ENCODE measurements around the gene UBE2J2. TPM values are rescaled to one million over a fixed set of nuclear protein-coding genes. Genes with fewer than 3 reads are reported as not detected.

UBE2J2 gene
- total RNA-seq, 4 donors from 2014 or later: 31.3 to 42.3 (median 38.3) TPM

DNA sequence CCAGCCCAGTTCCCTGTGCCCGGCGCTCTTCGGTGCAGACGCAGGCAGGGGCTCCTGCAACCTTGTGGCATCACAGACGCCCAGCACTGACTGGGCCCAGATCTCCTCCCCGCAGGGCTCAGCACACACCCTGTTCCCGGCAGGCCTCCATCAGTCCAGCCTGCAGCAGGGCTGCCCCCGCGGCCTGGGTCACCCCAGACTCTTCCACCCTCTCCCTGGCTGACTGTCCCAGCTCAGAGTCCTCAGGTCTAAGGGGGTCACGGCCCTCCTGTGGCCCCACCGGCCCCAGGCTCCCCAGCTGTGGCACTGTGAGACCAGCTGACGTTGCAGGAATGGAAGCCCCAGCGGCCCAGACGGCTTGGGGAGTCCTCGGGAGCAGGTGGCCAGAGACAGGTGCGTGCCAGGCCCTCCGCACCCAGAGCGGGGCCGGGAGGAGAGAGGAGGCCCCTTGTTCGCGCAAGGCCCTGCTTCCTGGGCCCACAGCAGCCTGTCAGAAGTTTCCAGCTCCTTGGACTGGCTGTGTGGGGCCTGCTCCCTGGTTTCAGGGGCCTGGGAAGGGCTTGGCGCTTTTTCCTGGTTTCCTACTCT is 37.4 kb downstream of the UBE2J2 start:
- intact Hi-C loops (cut with DNase I; ENCODE audit: low total_unique reads) (no loop called here), in situ Hi-C loops (cut with MboI; ENCODE audit: low sequenced_read_pairs in 4 of 4) (no loop called here)
- Histone ChIP-seq H3K4me3 (no peak overlapping the region), H3K27ac (no peak overlapping the region), H3K9me3 (no peaks in the 10 kb centered on the region), H3K4me1 (peaks cover 0 to 7% of the 10 kb centered on the region in 2 donors), H3K36me3 (no peaks in the 10 kb centered on the region), H3K27me3 (peaks cover 27 to 33% (median 32%) of the 10 kb centered on the region in 3 donors)
- no peak for ATAC-seq
- DNase-seq: no peak
- TF ChIP-seq, protein P1, sequence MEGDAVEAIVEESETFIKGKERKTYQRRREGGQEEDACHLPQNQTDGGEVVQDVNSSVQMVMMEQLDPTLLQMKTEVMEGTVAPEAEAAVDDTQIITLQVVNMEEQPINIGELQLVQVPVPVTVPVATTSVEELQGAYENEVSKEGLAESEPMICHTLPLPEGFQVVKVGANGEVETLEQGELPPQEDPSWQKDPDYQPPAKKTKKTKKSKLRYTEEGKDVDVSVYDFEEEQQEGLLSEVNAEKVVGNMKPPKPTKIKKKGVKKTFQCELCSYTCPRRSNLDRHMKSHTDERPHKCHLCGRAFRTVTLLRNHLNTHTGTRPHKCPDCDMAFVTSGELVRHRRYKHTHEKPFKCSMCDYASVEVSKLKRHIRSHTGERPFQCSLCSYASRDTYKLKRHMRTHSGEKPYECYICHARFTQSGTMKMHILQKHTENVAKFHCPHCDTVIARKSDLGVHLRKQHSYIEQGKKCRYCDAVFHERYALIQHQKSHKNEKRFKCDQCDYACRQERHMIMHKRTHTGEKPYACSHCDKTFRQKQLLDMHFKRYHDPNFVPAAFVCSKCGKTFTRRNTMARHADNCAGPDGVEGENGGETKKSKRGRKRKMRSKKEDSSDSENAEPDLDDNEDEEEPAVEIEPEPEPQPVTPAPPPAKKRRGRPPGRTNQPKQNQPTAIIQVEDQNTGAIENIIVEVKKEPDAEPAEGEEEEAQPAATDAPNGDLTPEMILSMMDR (IDR thresholded peaks at IDR 0.05 in 4 of 5, conservative IDR thresholded peaks at IDR 0.05 in 1 of 5): no peak
- no peak for TF ChIP-seq POLR2A (IDR thresholded peaks at IDR 0.05)

DNA sequence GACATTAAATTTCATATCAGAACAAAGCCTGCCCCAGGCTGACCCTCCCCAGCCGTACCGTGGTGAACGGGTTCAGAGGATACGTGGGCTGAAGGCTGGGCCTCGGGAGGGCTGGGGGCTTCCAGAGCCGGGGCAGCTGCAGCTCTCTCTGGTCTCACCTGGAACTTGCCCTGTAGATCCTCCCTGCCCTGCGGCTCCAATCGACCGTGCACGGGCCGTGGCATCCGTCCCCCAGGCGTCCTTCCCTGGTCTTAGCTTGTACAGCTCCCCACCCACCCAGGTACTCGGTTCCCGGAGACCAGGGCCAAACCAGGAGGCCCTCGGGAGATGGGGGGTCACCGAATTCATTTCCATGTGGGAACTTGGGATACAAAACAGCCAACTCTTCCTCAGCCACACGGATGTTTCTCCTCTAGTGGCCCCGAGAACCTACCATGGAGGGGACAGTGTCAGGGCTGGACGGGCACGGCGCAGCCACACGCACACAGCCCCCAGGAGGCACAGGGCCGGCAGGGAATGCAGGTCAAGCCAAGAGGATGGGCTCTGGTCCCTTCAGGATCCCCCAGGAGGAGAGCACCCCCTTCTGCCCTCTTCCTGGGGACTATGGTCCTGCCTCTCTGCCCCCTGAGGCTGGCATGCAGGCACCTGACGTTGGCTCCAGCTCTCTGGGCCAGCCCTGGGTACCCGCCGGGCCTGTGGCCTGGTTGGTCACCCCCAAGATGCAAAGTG is 38.5 kb downstream of the UBE2J2 start:
- Histone ChIP-seq H3K4me3 (no peak overlapping the region), H3K9me3 (no peaks in the 10 kb centered on the region), H3K4me1 (peaks cover 9 to 15% of the 10 kb centered on the region in 2 donors), H3K36me3 (no peaks in the 10 kb centered on the region), H3K27ac (no peak overlapping the region), H3K27me3 (peaks cover 27 to 31% (median 30%) of the 10 kb centered on the region in 3 donors)
- intact Hi-C loops (cut with DNase I; ENCODE audit: low total_unique reads): no loop called here
- no peak for TF ChIP-seq POLR2A (IDR thresholded peaks at IDR 0.05)
- TF ChIP-seq, protein P1 (IDR thresholded peaks at IDR 0.05 in 4 of 5, conservative IDR thresholded peaks at IDR 0.05 in 1 of 5): no peak
- in situ Hi-C loops (cut with MboI; ENCODE audit: low sequenced_read_pairs in 4 of 4): no loop called here
- DNase-seq (no peak), ATAC-seq (no peak)

GRCh38 chr1:1234180-1234808 is 39.4 kb downstream of the UBE2J2 start:
- TF ChIP-seq POLR2A (IDR thresholded peaks at IDR 0.05): no peak
- TF ChIP-seq, protein P1 (IDR thresholded peaks at IDR 0.05 in 4 of 5, conservative IDR thresholded peaks at IDR 0.05 in 1 of 5): no peak
- no peak overlapping the region for H3K27ac ChIP-seq
- DNase-seq (no peak), ATAC-seq (no peak)
- H3K4me1 ChIP-seq: peaks cover 18 to 23% of the 10 kb centered on the region in 2 donors
- H3K4me3 ChIP-seq: no peak overlapping the region
- intact Hi-C loops (cut with DNase I; ENCODE audit: low total_unique reads): no loop called here
- no peaks in the 10 kb centered on the region for H3K9me3 ChIP-seq
- H3K27me3 ChIP-seq: peaks cover 20 to 22% (median 21%) of the 10 kb centered on the region in 3 donors
- in situ Hi-C loops (cut with MboI; ENCODE audit: low sequenced_read_pairs in 4 of 4): no loop called here
- H3K36me3 ChIP-seq: no peaks in the 10 kb centered on the region

GRCh38 chr1:1233567-1233892 is 40.1 kb downstream of the UBE2J2 start:
- Histone ChIP-seq H3K27ac (no peak overlapping the region), H3K4me1 (peaks cover 23% of the 10 kb centered on the region in 2 donors), H3K9me3 (no peaks in the 10 kb centered on the region), H3K36me3 (peaks cover 0 to 3% of the 10 kb centered on the region in 2 donors), H3K27me3 (peaks cover 14 to 15% (median 14%) of the 10 kb centered on the region in 3 donors), H3K4me3 (peak overlapping the region in 1 of 4 donors; percentile 21)
- no peak for ATAC-seq
- in situ Hi-C loops (cut with MboI; ENCODE audit: low sequenced_read_pairs in 4 of 4) (no loop called here), intact Hi-C loops (cut with DNase I; ENCODE audit: low total_unique reads) (no loop called here)
- DNase-seq: no peak
- TF ChIP-seq, protein P1 (IDR thresholded peaks at IDR 0.05 in 4 of 5, conservative IDR thresholded peaks at IDR 0.05 in 1 of 5): no peak
- no peak for TF ChIP-seq POLR2A (IDR thresholded peaks at IDR 0.05)

All from gastrocnemius medialis (tissue), 4 donors.